ENCODE results near the gene TMEM100.

The TMEM100 gene

GRCh38 chr17:55722742-55723487 is at the start of gene TMEM100:
TSS of gene TMEM100 (minus strand) at chr17:55722864. CDS start at chr17:55721070, 1,794 bp downstream.
- in situ Hi-C loops (cut with MboI; ENCODE audit: low sequenced_read_pairs): no loop called here

GRCh38 chr17:55772086-55772485 is 49.4 kb upstream of the TMEM100 start:
- in situ Hi-C loops (cut with MboI; ENCODE audit: low sequenced_read_pairs): loop anchor here (10.0 kb wide), 1 partner anchor 247 kb away; no protein-coding TSS in a partner anchor

GRCh38 chr17:55770196-55770870 is 47.7 kb upstream of the TMEM100 start:
- in situ Hi-C loops (cut with MboI; ENCODE audit: low sequenced_read_pairs): loop anchor here (10.0 kb wide), 1 partner anchor 246 kb away; no protein-coding TSS in a partner anchor

GRCh38 chr17:55769625-55770000 is 46.9 kb upstream of the TMEM100 start:
- in situ Hi-C loops (cut with MboI; ENCODE audit: low sequenced_read_pairs): no loop called here

GRCh38 chr17:55768936-55769624 is 46.4 kb upstream of the TMEM100 start:
- in situ Hi-C loops (cut with MboI; ENCODE audit: low sequenced_read_pairs): no loop called here

GRCh38 chr17:55765472-55765871 is 42.8 kb upstream of the TMEM100 start:
- in situ Hi-C loops (cut with MboI; ENCODE audit: low sequenced_read_pairs): no loop called here

GRCh38 chr17:55764610-55765009 is 41.9 kb upstream of the TMEM100 start:
- in situ Hi-C loops (cut with MboI; ENCODE audit: low sequenced_read_pairs): no loop called here

- in situ Hi-C loops (cut with MboI; ENCODE audit: low sequenced_read_pairs): no loop called here
These were observed 41.2 kb upstream of the TMEM100 start for GRCh38 chr17:55763856-55764255.

- in situ Hi-C loops (cut with MboI; ENCODE audit: low sequenced_read_pairs): no loop called here
These were observed 39.6 kb upstream of the TMEM100 start for GRCh38 chr17:55762086-55762858.

GRCh38 chr17:55760643-55761355 is 38.1 kb upstream of the TMEM100 start:
- in situ Hi-C loops (cut with MboI; ENCODE audit: low sequenced_read_pairs): no loop called here

- in situ Hi-C loops (cut with MboI; ENCODE audit: low sequenced_read_pairs): no loop called here
These were observed 35.5 kb upstream of the TMEM100 start for GRCh38 chr17:55758171-55758570.

GRCh38 chr17:55757659-55758058 is 35.0 kb upstream of the TMEM100 start:
- in situ Hi-C loops (cut with MboI; ENCODE audit: low sequenced_read_pairs): no loop called here

- in situ Hi-C loops (cut with MboI; ENCODE audit: low sequenced_read_pairs): no loop called here
These were observed 34.0 kb upstream of the TMEM100 start for GRCh38 chr17:55756689-55757088.

GRCh38 chr17:55751720-55752250 is 29.1 kb upstream of the TMEM100 start:
- in situ Hi-C loops (cut with MboI; ENCODE audit: low sequenced_read_pairs): no loop called here

GRCh38 chr17:55750750-55751657 is 28.3 kb upstream of the TMEM100 start, which contains the start of gene PCTP:
TSS of gene PCTP (plus strand) at chr17:55751051. CDS start at chr17:55751104, 53 bp downstream.
- in situ Hi-C loops (cut with MboI; ENCODE audit: low sequenced_read_pairs): no loop called here

- in situ Hi-C loops (cut with MboI; ENCODE audit: low sequenced_read_pairs): no loop called here
These were observed 27.3 kb upstream of the TMEM100 start for GRCh38 chr17:55749985-55750384.

GRCh38 chr17:55748841-55749240 is 26.2 kb upstream of the TMEM100 start:
- in situ Hi-C loops (cut with MboI; ENCODE audit: low sequenced_read_pairs): no loop called here

GRCh38 chr17:55747209-55747608 is 24.5 kb upstream of the TMEM100 start:
- in situ Hi-C loops (cut with MboI; ENCODE audit: low sequenced_read_pairs): no loop called here

GRCh38 chr17:55746466-55746865 is 23.8 kb upstream of the TMEM100 start:
- in situ Hi-C loops (cut with MboI; ENCODE audit: low sequenced_read_pairs): no loop called here

All from HL-60/S4 (cell line).